IPS-NIHi7 (cell line): Measurements from ENCODE around the gene ADGRV1.

Experiments used
- DNase-seq: peaks from one replicate; pipeline ENCODE4 v3.0.0; 2012; ENCODE audit warnings: mixed read lengths; ENCODE audit errors: extremely low spot score

The ADGRV1 gene

GRCh38 chr5:91133183-91133582 is 574.6 kb downstream of the ADGRV1 start:
- no peak for DNase-seq

- DNase-seq: peak; percentile 16
Observed at GRCh38 chr5:91135475-91136248, 577.1 kb downstream of the ADGRV1 start.

GRCh38 chr5:91136271-91136670 is 577.7 kb downstream of the ADGRV1 start:
- no peak for DNase-seq

- DNase-seq: no peak
Observed at GRCh38 chr5:91137647-91138046, 579.0 kb downstream of the ADGRV1 start.

- DNase-seq: no peak
Observed at GRCh38 chr5:91139572-91140200, 581.1 kb downstream of the ADGRV1 start.

GRCh38 chr5:91140657-91141056 is 582.1 kb downstream of the ADGRV1 start:
- DNase-seq: no peak

GRCh38 chr5:91141642-91142041 is 583.0 kb downstream of the ADGRV1 start:
- peak; percentile 35 for DNase-seq

GRCh38 chr5:91142386-91142785 is 583.8 kb downstream of the ADGRV1 start:
- DNase-seq: no peak

- no peak for DNase-seq
Observed at GRCh38 chr5:91142819-91143218, 584.2 kb downstream of the ADGRV1 start.

- no peak for DNase-seq
Observed at GRCh38 chr5:91143840-91144239, 585.2 kb downstream of the ADGRV1 start.

GRCh38 chr5:91144491-91145332 is 586.1 kb downstream of the ADGRV1 start:
- no peak for DNase-seq

GRCh38 chr5:91145333-91145620 is 586.7 kb downstream of the ADGRV1 start:
- DNase-seq: no peak

- DNase-seq: no peak
Observed at GRCh38 chr5:91146230-91146629, 587.6 kb downstream of the ADGRV1 start.

GRCh38 chr5:91146905-91147600 is 588.5 kb downstream of the ADGRV1 start:
- no peak for DNase-seq

GRCh38 chr5:91150234-91150633 is 591.6 kb downstream of the ADGRV1 start:
- no peak for DNase-seq

GRCh38 chr5:91150636-91151035 is 592.0 kb downstream of the ADGRV1 start:
- no peak for DNase-seq

GRCh38 chr5:91151947-91152346 is 593.4 kb downstream of the ADGRV1 start:
- DNase-seq: no peak

- DNase-seq: no peak
Observed at GRCh38 chr5:91154338-91154737, 595.7 kb downstream of the ADGRV1 start.

GRCh38 chr5:91155274-91155673 is 596.7 kb downstream of the ADGRV1 start:
- no peak for DNase-seq

- no peak for DNase-seq
Observed at GRCh38 chr5:91156242-91156641, 597.6 kb downstream of the ADGRV1 start.

GRCh38 chr5:91158011-91158410 is 599.4 kb downstream of the ADGRV1 start:
- no peak for DNase-seq

- no peak for DNase-seq
Observed at GRCh38 chr5:91159647-91160046, 601.0 kb downstream of the ADGRV1 start.
